Nephron progenitor cell (in vitro differentiated cells): ENCODE data around the gene PPRC1.
"Not testable (repeated sequence)": the region's sequence is repeated elsewhere in the genome, so short reads cannot be mapped to it uniquely, and the experiment has no call there.

Experiments used
- DNase-seq: peaks from one replicate; pipeline ENCODE4 v3.0.0; 2021
- H3K27ac Mint-ChIP-seq: 2 replicates; pipeline ENCODE4 v1.8.0; 2021; ENCODE audit warnings: mild to moderate bottlenecking, moderate library complexity, mixed read lengths
- H3K27me3 Mint-ChIP-seq: 2 replicates; pipeline ENCODE4 v1.8.0; 2021; ENCODE audit warnings: mild to moderate bottlenecking, low read depth, mixed read lengths; ENCODE audit not compliant: poor library complexity
- H3K36me3 Mint-ChIP-seq: 2 replicates; pipeline ENCODE4 v1.8.0; 2021; ENCODE audit warnings: low read depth, mixed read lengths
- H3K4me1 Mint-ChIP-seq: 2 replicates; pipeline ENCODE4 v1.8.0; 2021; ENCODE audit warnings: mixed read lengths
- H3K4me3 Mint-ChIP-seq: 2 replicates; pipeline ENCODE4 v1.8.0; 2021; ENCODE audit warnings: mild to moderate bottlenecking, moderate library complexity, mixed read lengths
- H3K9me3 Mint-ChIP-seq: 2 replicates; pipeline ENCODE4 v1.8.0; 2021; ENCODE audit warnings: mild to moderate bottlenecking, moderate library complexity, mixed read lengths
- CTCF ChIP-seq: fragments of 200-600 bp; sonication (generic); IDR thresholded peaks from 2 replicates; pipeline ENCODE4 v1.5.0; 2021; ENCODE audit warnings: antibody characterized with exemption

Gene PPRC1

GRCh38 chr10:102188298-102188940 lies 55.6 kb downstream of the PPRC1 start:
- no peak for TF ChIP-seq CTCF
- Mint-ChIP-seq H3K36me3 (peaks cover 4% of the 10 kb centered on the region), H3K4me1 (no peaks in the 10 kb centered on the region), H3K27me3 (peaks cover 35% of the 10 kb centered on the region), H3K27ac (no peak overlapping the region), H3K4me3 (no peak overlapping the region), H3K9me3 (peaks cover 78% of the 10 kb centered on the region)
- no peak for DNase-seq

GRCh38 chr10:102188941-102189898 lies 56.4 kb downstream of the PPRC1 start:
- not testable (repeated sequence) for H3K4me3 Mint-ChIP-seq, H3K36me3 Mint-ChIP-seq, DNase-seq, H3K4me1 Mint-ChIP-seq, H3K27ac Mint-ChIP-seq
- Mint-ChIP-seq H3K9me3 (peaks cover 73% of the 10 kb centered on the region), H3K27me3 (peaks cover 37% of the 10 kb centered on the region)

- Mint-ChIP-seq H3K9me3 (peaks cover 54% of the 10 kb centered on the region), H3K27ac (no peak overlapping the region)
- no peak for TF ChIP-seq CTCF
Measured at GRCh38 chr10:102191956-102192355, 59.1 kb downstream of the PPRC1 start.

GRCh38 chr10:102195296-102195870 lies 62.5 kb downstream of the PPRC1 start:
- Mint-ChIP-seq H3K27ac (no peak overlapping the region), H3K9me3 (peaks cover 55% of the 10 kb centered on the region), H3K27me3 (peaks cover 32% of the 10 kb centered on the region), H3K36me3 (no peaks in the 10 kb centered on the region), H3K4me1 (no peaks in the 10 kb centered on the region), H3K4me3 (no peak overlapping the region)
- TF ChIP-seq CTCF: no peak
- no peak for DNase-seq

More at GRCh38 chr10:102191956-102192355, 59.1 kb downstream of the PPRC1 start:
- no peak for DNase-seq
- H3K4me1 Mint-ChIP-seq: no peaks in the 10 kb centered on the region
- H3K4me3 Mint-ChIP-seq: no peak overlapping the region
- H3K36me3 Mint-ChIP-seq: no peaks in the 10 kb centered on the region
- H3K27me3 Mint-ChIP-seq: peaks cover 36% of the 10 kb centered on the region

GRCh38 chr10:102196893-102197292 lies 64.1 kb downstream of the PPRC1 start:
- H3K4me3 Mint-ChIP-seq: no peak overlapping the region
- H3K27me3 Mint-ChIP-seq: peaks cover 37% of the 10 kb centered on the region
- H3K27ac Mint-ChIP-seq: no peak overlapping the region
- no peaks in the 10 kb centered on the region for H3K36me3 Mint-ChIP-seq
- no peak for DNase-seq
- TF ChIP-seq CTCF: no peak
- no peaks in the 10 kb centered on the region for H3K4me1 Mint-ChIP-seq
- H3K9me3 Mint-ChIP-seq: peaks cover 51% of the 10 kb centered on the region

- Mint-ChIP-seq H3K4me3 (no peak overlapping the region), H3K27ac (no peak overlapping the region), H3K4me1 (no peaks in the 10 kb centered on the region), H3K36me3 (peaks cover 5% of the 10 kb centered on the region), H3K27me3 (peaks cover 48% of the 10 kb centered on the region), H3K9me3 (peaks cover 51% of the 10 kb centered on the region)
- DNase-seq: no peak
- no peak for TF ChIP-seq CTCF
Measured at GRCh38 chr10:102198027-102198426, 65.2 kb downstream of the PPRC1 start.
